OCI-LY1 (cell line): Measurements from ENCODE around the gene CELF4.

Experiments
- EZH2 ChIP-seq: fragments of 200-600 bp; sonication (generic), shearing (Covaris generic); IDR thresholded peaks from 2 replicates; pipeline ENCODE4 v1.8.0; 2017; ENCODE audit warnings: borderline replicate concordance, mixed run types, mild to moderate bottlenecking, antibody characterized with exemption, low read length, moderate library complexity, mixed read lengths
- TF ChIP-seq, protein P1 (sequence below): fragments of 200-600 bp; sonication (generic), shearing (Covaris generic); IDR thresholded peaks from 2 replicates; pipeline ENCODE4 v1.5.1; 2017; ENCODE audit warnings: mild to moderate bottlenecking, antibody characterized with exemption, low read length, moderate library complexity, mixed read lengths

DNA sequence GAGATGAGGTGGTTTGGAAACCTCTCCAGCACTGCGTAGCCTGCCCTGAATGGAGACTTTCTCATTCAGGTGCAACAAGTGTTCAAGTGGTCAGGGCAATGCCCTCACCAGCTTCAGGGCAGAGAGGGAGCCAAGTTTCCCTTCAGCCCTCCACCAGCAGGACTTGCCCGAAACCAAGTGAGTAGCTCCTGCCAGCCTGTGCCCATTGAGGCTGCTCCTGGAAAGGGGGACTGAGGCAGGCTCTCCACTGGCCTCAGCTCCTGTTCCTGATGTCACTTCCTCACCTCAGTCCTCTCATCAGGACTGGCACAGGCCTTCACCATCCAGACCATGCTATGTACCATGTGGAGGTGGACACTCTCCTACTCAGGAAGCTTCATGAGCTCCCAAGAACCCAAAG is 94.6 kb downstream of the CELF4 start:
- TF ChIP-seq, protein P1, sequence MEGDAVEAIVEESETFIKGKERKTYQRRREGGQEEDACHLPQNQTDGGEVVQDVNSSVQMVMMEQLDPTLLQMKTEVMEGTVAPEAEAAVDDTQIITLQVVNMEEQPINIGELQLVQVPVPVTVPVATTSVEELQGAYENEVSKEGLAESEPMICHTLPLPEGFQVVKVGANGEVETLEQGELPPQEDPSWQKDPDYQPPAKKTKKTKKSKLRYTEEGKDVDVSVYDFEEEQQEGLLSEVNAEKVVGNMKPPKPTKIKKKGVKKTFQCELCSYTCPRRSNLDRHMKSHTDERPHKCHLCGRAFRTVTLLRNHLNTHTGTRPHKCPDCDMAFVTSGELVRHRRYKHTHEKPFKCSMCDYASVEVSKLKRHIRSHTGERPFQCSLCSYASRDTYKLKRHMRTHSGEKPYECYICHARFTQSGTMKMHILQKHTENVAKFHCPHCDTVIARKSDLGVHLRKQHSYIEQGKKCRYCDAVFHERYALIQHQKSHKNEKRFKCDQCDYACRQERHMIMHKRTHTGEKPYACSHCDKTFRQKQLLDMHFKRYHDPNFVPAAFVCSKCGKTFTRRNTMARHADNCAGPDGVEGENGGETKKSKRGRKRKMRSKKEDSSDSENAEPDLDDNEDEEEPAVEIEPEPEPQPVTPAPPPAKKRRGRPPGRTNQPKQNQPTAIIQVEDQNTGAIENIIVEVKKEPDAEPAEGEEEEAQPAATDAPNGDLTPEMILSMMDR, result no peak
- no peak for TF ChIP-seq EZH2
